ENCODE data around the gene ITGA3.
"Not testable (repeated sequence)": the region's sequence is repeated elsewhere in the genome, so short reads cannot be mapped to it uniquely, and the experiment has no call there.

Gene ITGA3

GRCh38 chr17:50052822-50053653 lies 2.9 kb upstream of the ITGA3 start:
- no peak for DNase-seq (ENCODE audit: low spot score)

- DNase-seq (ENCODE audit: low spot score), result no peak
Measured at GRCh38 chr17:50053654-50053960, 2.3 kb upstream of the ITGA3 start.

GRCh38 chr17:50055055-50055425 lies 870 bp upstream of the ITGA3 start:
- DNase-seq (ENCODE audit: low spot score), result no peak

- no peak for DNase-seq (ENCODE audit: low spot score)
Measured at GRCh38 chr17:50056217-50056960, 479 bp downstream of the ITGA3 start.

- no peak for DNase-seq (ENCODE audit: low spot score)
Measured at GRCh38 chr17:50056961-50057330, 1.0 kb downstream of the ITGA3 start.

GRCh38 chr17:50057521-50057991 lies 1.6 kb downstream of the ITGA3 start:
- DNase-seq (ENCODE audit: low spot score), result no peak

GRCh38 chr17:50058296-50058953 lies 2.5 kb downstream of the ITGA3 start:
- no peak for DNase-seq (ENCODE audit: low spot score)

- DNase-seq (ENCODE audit: low spot score), result no peak
Measured at GRCh38 chr17:50059256-50059655, 3.3 kb downstream of the ITGA3 start.

- no peak for DNase-seq (ENCODE audit: low spot score)
Measured at GRCh38 chr17:50059759-50060273, 3.9 kb downstream of the ITGA3 start.

- no peak for DNase-seq (ENCODE audit: low spot score)
Measured at GRCh38 chr17:50060951-50061712, 5.2 kb downstream of the ITGA3 start.

- not testable (repeated sequence) for DNase-seq (ENCODE audit: low spot score)
Measured at GRCh38 chr17:50061713-50062045, 5.8 kb downstream of the ITGA3 start.

- no peak for DNase-seq (ENCODE audit: low spot score)
Measured at GRCh38 chr17:50062293-50063243, 6.7 kb downstream of the ITGA3 start.

GRCh38 chr17:50063561-50064252 lies 7.8 kb downstream of the ITGA3 start:
- DNase-seq (ENCODE audit: low spot score), result no peak

GRCh38 chr17:50064253-50065001 lies 8.5 kb downstream of the ITGA3 start:
- no peak for DNase-seq (ENCODE audit: low spot score)

- DNase-seq (ENCODE audit: low spot score), result no peak
Measured at GRCh38 chr17:50065056-50065455, 9.1 kb downstream of the ITGA3 start.

GRCh38 chr17:50066995-50067394 lies 11.1 kb downstream of the ITGA3 start:
- DNase-seq (ENCODE audit: low spot score), result no peak

- DNase-seq (ENCODE audit: low spot score), result no peak
Measured at GRCh38 chr17:50067996-50068395, 12.1 kb downstream of the ITGA3 start.

GRCh38 chr17:50070908-50071680 lies 15.2 kb downstream of the ITGA3 start:
- DNase-seq (ENCODE audit: low spot score), result no peak

GRCh38 chr17:50071692-50072091 lies 15.8 kb downstream of the ITGA3 start:
- no peak for DNase-seq (ENCODE audit: low spot score)

Measured in left forelimb (tissue), 1 donor.